8988T (cell line): ENCODE results near the gene C1orf74.
"Not testable (repeated sequence)": the region's sequence is repeated elsewhere in the genome, so short reads cannot be mapped to it uniquely, and the experiment has no call there.

ENCODE experiments used
- DNase-seq: peaks from one replicate; pipeline ENCODE4 v3.0.0; 2011

C1orf74 gene

DNA sequence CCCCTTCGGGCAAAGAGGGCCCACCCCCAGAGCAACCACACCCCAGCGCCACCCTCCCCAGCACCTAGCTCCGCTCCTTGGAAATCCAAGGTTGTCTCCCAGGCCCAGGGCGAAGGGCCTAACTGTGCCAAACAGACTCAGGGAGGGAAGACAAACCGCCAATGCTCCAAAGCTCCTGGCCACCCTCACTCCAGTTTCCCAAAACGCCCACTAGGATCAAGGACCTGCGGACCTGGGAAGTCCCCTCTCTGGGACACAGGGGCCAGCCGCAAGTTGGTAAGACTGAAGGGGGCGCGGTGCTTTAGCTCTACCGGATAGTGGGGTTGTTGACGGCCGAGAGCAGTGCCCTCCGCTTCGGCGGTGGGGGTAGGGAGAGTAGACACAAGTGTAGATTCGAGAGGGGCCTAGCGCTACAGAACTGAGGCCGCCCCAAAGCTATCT is 21.0 kb upstream of the C1orf74 start:
- no peak for DNase-seq

DNA sequence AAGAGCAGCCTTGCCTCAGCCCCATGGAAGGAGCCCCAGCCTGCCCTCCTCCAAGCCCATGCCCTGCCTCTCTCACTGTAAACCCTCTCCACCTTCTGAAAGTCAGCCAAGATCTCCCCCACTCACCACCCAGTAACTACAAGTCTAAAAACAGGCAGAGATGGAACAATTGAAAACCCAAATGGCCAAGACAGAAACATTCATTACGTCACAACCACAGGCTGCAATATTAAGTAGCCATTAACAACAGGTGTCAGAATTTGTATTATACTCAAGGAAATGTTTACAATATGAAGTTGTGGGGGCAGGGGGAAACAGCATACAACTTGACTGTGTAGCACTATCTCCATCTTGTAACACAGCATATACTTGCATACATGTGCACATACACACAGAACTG is 19.2 kb upstream of the C1orf74 start:
- no peak for DNase-seq

DNA sequence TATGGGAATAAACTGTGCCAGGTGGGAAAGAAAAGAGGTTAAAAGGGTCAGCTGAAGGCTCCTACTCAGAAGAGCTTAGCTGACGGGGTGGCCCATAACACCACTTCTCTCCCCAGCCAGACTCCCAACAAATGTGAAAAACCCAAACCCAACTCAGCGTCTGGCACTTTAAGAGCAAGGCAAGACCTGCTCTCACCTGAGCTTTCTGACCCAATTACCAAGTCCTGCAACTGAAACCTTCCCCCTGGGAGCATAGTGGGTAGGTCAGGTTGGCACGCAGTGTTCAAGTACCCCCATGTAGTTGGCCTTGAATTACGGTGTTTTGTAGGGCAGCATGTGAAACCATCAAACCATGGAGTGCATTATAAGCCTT is 18.4 kb upstream of the C1orf74 start:
- DNase-seq: no peak

DNA sequence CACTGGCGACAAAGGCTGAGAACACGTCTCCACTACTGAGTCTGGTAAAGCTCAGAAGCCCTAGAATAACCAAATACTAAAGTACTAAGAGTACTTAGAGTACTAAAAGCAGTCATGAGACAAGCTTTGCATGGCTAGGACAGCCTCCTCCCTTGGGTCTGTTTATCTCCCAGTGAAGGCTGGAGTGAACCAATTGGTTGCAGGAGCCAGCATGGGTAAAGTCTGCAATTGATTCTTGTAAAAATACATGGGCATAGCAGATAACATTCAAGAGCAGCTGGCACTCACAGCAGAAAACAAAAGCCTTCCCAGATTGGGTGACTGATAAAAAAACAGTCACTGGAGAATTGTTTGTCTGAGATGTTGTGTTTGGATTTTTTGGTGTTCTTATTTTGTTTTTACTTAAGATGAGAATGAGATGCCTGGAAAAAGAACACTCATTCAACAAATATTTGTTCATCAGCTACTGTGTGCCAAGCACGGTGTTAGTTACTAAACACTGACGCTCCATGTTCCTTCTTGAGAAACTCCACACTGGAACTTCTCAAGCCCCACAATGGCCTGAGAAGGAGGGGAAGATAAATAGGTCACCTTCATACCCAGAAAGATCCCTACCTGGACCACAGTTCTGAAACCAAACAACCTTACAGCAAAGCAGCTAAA is 17.9 kb upstream of the C1orf74 start:
- no peak for DNase-seq

DNA sequence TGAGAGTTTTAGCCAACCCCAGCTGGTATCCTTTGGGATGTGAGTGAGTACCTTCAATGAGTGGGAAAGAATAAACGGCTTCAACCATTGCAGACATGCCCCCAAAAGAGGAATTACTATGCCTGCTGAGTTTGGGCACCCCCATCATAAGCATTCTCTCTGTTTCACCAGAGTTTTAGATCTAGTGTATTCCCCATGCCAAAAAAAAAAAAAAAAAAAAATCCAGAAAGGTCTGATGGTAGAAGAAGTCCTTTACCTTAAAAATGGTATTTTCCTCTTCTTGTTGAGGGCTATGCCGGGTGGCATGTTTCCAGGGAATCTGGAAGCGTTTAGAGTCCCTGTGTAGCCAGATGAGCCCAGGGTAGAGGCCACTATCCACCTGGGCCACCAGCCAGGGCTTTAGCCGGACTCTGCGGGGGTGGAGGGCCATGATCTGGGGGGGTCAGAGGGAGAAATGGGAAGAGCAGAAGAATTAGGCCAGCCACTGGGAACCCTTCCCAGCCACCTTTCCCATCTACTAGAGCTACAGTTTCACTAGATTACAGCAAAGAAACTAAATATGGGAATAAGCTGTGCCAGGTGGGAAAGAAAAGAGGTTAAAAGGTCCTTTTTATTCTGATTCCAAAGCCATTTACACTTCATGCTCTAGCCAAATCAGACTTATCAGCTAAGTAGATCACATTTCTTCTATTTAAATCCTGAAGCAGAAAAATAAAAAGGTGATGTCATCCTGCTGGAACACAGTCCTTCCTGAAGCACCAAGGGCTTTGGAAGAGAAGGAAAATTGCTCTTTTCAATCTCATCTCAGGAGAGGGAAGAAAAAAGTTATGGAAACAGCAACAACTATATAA is 16.9 kb upstream of the C1orf74 start:
- no peak for DNase-seq

DNA sequence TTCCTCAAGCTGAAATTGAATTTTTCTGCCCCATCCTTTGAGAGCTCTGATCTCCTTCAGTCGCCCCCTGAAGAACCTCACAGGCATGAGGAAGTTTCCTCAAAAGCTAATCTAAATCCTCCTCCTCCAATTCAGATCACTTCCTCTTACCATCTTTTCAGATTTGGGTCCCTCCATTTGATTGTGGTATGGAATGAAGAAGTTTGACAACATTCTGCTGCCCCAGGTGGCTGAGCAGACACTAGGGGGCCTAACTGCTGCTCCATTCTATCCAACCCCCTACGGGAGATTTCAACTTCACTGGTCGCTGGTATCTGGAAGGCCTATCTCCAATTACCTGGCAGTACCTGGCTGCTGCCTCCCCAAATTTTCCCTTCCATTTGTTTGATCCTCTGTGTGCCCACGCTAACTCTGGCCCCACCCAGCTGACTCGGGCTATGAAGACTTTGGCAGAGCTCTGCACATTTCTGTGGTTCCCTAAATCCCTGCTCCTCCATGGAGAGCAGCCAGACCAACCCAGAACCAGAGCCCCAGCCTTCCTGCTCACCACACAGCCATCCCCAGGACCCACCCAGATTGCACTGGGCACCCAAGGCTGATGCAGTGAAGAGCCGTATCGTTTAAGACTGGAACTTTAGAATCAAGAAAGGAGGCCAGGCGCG is 13.8 kb upstream of the C1orf74 start:
- no peak for DNase-seq

DNA sequence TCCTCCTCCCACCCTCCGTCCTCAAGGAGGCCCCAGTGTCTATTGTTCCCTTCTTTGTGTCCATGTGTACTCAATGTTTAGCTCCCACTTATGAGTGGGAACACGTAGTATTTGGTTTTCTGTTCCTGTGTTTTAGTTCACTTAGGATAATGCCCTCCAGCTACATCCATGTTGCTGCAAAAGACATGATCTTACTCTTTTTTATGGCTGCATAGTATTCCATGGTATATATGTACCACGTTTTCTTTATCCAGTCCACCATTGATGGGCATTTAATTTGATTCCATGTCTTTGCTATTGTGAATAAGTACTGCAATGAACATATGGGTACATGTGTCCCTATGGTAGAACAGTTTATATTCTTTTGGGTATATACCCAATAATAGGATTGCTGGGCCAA is 9.4 kb upstream of the C1orf74 start:
- DNase-seq: not testable (repeated sequence)

DNA sequence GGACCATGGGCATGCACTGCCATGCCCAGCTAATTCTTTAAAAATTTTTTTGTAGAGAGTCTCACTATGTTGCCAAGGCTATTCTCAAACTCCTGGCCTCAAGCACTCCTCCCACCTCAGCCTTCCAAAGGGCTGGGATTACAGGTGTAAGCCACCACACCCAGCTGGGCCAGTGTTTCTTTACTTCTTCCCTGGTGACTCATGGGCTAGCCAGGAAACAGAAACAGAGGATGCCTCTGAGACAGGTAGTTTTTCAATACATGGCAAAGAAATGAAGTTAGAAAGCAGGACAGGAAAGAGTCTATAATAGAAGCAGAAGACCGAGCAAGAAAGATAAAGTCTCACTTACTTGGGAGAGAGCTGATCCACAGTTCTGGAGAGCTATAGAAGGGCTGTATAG is 7.6 kb upstream of the C1orf74 start:
- no peak for DNase-seq

DNA sequence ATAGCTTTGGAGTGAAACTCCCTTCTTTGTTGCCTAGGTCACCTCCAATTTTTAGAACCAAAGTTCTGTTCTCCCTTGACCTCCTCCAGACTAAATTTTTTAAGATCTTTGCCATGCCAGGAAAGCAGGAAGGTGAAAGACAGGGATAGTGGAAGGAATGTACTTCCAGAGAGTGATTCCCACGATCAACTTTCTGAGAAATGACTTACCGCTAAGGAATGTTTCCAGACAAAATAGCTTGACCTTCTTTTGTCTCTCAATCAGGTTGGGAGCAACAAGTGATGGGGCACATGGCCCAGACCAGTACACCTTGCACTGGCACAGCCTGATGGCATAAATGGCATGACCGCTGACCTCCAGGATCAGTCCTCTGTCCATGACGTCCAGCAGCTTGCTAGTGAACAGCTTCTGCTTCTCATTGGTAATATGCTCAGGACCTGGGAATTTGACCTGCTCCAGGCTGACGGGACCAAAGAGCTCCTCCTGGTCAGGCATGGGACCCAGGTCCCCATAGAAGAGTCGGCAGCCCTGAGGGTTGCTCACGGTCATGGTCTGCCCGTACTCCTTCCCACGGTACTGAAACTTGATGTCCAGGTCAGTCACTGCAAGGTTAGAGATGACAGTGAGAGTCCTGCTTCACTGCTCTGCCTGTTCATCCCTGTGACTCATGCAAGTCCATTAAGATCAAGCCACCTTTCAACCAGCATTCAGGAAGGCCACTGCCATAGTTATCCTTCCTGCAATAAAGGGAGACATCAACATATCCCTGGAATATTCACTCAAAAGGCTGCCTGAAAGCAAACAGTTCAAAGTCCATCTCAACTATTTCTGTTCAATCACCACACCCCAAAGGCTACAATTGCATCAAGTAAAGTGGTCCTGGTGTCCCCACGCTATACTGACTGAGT is 6.2 kb upstream of the C1orf74 start:
- no peak for DNase-seq

DNA sequence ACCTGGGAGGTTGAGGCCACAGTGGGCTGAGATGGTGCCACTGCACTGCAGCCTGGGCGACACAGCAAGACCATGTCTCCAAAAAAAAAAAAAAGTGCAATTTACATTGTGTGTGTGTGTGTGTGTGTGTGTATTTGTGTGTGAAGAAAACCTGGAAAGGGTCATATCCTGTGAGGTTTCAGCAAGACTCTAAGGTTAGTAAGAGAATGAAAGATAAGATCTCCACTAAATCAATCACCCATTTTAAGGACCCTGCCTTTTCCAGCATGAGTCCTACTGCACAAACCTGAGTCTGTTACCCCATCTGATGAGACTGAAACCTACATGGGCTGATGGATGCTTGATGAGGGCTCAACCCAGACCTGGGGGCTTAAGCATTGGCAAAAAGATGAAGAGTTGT is 4.9 kb upstream of the C1orf74 start:
- no peak for DNase-seq

DNA sequence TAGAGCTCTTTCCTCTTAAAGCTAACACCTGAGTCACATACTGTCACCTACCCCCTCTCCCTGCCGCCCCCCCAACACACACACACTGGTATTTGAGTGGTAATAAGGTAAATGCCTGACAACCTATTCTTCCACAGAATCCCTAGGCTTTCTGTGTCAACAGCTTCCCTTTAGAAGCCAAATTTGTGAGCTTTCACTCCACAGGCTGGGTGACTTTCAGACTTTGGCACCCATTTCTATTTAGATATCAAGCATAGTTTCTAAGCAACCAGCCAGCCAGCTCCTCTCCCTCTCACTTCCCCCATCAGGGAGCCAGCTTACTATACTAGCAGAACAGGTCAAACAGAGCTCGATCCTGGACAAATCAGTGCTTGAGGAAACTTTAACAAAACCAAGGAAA is 3.2 kb upstream of the C1orf74 start:
- DNase-seq: no peak

DNA sequence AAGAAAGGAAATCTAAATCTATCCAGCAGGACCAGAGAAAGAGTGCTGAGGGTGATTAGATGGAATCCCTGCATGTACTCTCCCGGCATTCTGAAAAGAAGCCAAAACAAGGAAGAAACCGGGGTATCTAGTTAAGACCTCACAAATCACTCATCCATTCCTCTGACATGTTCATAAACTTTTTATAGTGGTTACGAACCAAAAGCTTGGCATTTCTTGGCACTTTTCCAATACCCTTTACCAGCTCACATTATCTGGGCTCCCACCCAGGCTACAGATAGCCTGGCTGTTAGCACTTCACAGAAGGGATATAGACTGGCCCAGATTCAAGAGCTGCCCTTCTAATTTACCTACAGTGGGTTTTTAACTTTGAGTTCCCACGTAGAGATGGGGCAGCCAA is 1.8 kb upstream of the C1orf74 start:
- DNase-seq: no peak

DNA sequence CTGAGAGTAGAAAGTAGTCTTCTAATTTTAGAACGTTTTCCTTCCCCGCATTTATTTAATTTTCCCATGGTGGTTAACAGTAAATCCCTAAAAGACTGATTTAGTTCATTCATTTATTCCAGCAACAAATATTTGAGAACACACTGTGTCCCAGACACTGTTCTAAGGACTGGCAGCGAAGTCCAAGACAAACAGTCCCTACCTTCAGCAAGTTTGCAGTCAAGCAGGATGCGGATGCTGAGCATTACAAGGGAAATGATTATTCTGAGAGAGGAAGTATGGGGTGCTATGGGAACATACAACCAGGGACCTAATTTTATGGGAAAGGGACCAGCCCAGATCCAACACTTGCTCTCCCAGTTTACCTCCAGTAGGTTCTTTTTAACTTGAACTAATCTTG is 1.2 kb upstream of the C1orf74 start:
- DNase-seq: no peak

DNA sequence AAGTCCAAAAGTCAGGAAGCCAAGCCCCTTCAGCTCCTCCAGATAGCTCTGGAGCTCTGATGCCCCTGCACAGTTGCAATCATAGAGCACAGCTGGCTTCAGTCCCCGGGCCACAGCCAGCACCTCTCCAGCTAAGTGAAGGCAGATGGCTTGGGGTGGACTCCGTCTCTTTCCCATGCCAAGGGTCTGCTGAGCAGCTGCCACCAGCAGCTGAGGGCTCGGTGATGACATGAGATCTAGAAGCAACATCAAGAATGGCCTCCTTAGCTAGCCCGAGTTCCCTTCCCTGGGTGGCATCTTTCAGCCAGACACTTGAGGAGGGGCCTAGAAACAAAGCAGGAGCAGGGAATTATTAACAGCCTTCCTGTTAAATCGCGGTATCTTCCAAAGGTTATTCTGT is 973 bp downstream of the C1orf74 start:
- no peak for DNase-seq

DNA sequence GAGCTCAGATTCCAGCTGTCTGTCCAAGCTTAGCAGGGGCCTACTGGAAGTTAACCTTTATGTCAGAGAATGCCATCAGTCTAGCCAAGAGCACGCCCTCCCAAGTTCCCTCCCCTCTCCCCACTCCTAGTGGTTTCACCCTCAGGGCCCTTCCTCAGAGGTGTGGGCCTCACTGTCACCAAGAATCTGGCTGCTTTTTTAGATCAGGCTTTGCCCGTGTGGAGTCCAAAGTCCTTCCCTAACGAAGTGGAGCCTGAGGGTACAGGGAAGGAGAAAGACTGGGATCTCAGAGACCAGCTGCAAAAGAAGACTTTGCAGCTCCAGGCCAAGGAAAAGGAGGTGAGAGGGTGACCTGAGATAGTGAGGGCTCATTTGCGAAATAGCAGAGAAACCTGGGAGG is 4.1 kb downstream of the C1orf74 start:
- DNase-seq: no peak

DNA sequence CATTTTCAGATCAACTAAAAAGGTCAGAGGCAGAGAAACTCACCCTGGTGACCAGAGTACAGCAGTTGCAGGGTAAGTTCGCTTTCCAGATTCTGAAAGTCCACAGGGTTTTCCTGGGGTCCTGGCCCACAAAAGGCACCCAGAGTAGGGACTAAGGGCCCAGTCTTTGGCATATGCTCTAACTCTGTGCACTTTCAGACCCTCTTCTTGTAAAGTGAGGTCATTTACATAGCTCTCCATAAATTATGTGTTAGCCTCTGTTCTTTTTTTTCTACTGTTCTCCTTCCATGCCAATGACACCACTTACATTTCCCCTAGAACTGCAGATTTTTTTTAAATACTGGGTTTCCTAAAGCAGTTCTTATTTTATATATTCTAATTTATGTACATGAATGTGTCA is 6.3 kb downstream of the C1orf74 start:
- DNase-seq: no peak

DNA sequence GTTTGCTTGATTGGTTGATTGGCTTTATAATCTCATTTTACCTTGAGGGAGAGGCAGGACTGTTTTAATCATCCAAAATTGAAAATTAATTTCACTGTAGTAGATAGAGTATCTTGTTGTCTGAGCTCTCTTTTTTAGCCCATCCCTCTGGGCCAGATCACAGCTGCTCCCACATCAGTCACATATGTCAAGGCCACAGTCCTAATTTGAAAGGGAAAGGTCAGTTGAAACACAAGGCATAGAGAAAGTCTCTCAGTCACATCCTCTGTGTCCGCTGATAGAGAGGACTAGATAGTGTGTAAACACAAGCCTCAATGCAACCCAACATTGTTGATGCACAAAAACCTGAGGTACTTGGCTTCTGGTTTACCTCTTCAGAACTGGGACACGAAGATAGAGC is 6.8 kb downstream of the C1orf74 start:
- no peak for DNase-seq

DNA sequence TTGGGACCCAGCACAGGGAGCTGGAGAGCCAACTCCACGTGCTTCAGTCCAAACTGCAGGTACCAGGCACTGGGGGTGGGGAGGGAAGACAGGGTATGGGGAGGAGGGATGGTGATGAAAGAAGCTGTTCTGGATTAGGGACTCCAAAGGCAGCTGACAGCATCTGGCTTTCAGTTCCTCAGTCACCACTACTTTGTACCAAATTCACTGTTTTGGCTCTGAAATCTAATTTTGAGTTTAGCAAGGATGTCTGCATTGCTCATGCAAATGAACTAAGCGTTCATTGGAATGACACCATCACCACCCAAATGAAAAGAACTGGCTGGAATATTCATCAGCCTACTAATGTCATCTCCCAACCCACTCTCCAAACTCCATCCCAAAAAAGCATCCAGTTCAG is 8.7 kb downstream of the C1orf74 start:
- DNase-seq: no peak

DNA sequence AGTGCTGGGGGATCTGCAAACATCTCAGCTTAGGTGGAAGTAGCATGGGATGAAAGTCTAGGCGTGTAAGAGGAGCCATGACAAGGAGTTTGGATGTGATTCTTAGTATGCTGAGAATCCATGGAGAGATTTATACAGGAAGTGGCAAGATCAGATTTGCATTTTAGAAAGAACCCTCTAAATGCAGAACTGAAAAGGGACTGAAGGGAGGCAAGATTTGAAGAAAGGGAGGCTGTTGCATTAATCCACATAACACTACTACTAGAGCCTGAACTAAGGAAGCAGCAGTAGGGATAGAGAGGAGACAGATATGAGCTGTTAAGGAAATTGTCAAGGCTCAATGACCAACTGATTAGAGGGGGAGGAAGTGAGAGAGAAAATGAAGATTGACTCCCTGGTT is 9.8 kb downstream of the C1orf74 start:
- no peak for DNase-seq

DNA sequence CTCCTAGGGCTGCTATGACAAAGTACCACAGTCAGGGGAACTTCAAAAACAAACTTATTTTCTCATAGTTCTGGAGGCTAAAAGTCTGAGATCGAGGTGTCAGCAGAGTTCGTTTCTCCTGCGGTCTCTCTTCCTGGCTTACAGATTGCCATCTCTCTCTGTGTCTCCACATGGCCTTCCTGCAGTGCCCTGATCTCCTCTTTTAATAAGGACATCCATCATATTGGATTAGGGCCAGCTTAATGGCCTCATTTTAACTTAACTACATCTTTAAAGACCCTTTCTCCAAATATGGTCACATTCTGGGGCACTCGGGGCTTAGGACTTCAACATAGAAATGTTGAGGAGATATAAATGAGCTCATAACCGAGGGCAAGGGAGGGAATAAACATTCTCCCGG is 12.2 kb downstream of the C1orf74 start:
- DNase-seq: no peak

DNA sequence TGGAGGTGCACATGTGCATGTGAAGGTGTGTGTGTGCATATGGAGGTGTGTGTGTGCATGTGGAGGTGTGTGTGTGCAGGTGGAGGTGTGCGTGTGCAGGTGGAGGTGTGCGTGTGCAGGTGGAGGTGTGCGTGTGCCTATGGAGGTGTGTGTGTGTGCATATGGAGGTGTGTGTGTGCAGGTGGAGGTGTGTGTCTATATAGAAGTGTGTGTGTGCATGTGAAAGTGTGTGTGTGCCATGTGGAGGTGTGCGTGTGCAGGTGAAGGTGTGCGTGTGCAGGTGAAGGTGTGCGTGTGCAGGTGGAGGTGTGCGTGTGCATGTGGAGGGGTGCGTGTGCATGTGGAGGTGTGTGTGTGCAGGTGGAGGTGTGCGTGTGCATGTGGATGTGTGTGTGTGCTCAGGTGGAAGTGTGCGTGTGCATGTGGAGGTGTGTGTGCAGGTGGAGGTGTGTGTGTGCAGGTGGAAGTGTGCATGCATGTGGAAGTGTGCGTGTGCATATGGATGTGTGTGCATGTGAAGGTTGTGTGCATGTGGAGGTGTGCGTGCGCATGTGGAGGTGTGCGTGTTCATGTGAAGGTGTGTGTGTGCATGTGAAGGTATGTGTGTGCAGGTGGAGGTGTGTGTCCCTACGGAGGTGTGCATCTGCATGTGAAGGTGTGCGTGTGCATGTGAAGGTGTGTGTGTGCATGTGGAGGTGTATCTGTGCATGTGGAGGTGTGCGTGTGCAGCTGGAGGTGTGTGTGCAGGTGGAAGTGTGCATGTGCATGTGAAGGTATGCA is 13.5 kb downstream of the C1orf74 start:
- no peak for DNase-seq

DNA sequence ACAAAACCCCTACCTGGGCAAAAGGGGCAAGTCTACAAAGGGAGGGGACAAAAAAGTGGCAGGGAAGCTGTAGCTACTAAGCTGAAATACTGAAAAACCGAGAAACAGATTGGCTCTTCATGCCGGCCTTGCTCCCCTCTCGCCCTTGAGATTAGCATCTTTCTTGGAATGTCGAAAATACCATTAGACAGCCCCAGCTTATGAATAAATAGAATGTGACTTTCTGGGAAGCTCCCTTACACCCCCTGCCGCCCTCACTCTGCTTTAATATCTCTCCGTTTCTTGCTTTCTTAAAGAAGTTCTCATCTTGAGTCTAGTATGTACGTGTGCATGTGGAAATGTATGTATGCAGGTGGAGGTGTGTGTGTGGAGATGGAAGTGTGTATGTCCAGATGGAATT is 14.4 kb downstream of the C1orf74 start:
- no peak for DNase-seq
